Breast epithelium (tissue), 3 donors: Measurements from ENCODE around the gene SECTM1.

ENCODE experiments used
- POLR2A ChIP-seq: fragments of 450-650 bp; IDR thresholded peaks from one replicate; pipeline ENCODE4 v1.6.1; 2016; ENCODE audit warnings: antibody characterized with exemption, mild to moderate bottlenecking, moderate library complexity
- POLR2AphosphoS5 ChIP-seq, 3 donors: sonication (generic); formaldehyde crosslinking; IDR thresholded peaks; one replicate each; pipeline ENCODE4 v1.6.1; 2017; ENCODE audit warnings: antibody characterized with exemption in 3 of 3
- TF ChIP-seq, protein P1 (sequence below), 3 donors: fragments of 450-650 bp; IDR thresholded peaks; one replicate each; pipeline ENCODE4 v1.5.1; 2016 to 2017; ENCODE audit warnings: antibody characterized with exemption in 3 of 3, mild to moderate bottlenecking in 3 of 3, moderate library complexity in 3 of 3

DNA sequence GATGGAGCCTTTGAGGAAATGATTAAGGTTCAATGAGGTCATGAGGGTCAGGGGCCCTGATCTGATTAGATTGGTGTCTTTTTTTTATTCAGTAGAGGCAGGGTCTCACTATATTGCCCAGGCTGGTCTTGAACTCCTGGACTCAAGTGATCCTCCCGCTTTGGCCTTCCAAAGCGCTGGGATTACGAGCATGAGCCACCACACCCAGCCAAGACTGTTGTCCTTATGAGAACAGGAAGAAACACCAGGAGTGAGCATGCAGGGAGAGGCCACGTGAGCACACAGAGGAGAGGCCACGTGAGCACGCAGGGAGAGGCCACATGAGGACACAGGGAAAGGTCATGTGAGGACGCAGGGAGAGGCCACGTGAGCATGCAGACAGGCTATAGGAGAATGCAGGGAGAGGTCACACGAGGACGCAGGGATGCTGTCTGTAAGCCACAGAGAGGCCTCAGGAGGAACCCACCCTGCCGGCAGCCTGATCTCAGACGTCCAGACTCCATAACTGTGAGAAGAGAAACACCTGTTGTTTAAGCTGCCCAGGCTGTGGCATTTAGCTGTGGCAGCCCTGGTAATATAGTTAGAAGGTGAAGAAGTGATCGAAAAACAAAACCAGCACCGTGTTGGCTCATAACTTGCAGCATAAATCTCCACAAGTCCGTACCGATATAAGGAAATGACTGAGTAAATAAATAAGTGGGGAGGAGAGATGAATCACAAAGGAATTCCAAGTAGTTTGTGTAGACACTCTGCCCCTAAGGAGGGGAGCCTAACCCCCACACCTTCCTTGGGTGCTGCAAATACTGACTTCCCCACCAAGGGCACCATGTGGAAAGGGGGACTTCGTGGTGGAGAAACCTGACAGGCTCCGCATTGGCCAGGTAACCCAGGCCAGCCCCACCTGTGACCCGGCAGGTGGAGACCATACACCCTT is 45.4 kb downstream of the SECTM1 start:
- TF ChIP-seq POLR2A (no peak), POLR2AphosphoS5 (IDR thresholded peaks at IDR 0.05) (peak in 2 of 3 donors; percentile 70 to 75)
- TF ChIP-seq, protein P1, sequence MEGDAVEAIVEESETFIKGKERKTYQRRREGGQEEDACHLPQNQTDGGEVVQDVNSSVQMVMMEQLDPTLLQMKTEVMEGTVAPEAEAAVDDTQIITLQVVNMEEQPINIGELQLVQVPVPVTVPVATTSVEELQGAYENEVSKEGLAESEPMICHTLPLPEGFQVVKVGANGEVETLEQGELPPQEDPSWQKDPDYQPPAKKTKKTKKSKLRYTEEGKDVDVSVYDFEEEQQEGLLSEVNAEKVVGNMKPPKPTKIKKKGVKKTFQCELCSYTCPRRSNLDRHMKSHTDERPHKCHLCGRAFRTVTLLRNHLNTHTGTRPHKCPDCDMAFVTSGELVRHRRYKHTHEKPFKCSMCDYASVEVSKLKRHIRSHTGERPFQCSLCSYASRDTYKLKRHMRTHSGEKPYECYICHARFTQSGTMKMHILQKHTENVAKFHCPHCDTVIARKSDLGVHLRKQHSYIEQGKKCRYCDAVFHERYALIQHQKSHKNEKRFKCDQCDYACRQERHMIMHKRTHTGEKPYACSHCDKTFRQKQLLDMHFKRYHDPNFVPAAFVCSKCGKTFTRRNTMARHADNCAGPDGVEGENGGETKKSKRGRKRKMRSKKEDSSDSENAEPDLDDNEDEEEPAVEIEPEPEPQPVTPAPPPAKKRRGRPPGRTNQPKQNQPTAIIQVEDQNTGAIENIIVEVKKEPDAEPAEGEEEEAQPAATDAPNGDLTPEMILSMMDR (IDR thresholded peaks at IDR 0.05): no peak
